Measurements from ENCODE around the gene CRNN.
A peak's percentile ranks its signal among the peaks of the same experiment; 100 is the strongest.

The CRNN gene

DNA sequence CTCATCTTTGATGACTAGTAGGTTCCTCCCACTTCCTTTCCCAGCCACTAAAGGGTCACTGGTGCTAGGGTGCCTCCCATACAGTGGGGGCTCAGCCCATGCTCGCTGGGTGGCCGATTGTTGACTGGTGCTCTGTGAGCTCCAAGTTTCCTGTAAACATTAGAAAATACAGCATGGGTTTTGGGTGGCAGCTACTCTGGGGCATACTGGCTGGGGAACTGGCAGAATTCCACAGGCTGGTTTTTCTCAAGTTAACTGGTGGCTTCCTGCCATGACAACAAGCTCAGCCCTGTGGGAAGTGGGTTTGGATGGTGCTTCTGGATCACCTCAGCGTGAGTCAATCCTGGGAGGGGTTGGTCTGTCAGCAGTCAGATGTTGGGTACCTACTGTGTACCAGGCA is 28.7 kb upstream of the CRNN start:
- H3K4me3 Mint-ChIP-seq: no peak overlapping the region
- ATAC-seq (ENCODE audit: low read depth): no peak
- DNase-seq (ENCODE audit: low spot score in 2 of 2): no peak
- peaks cover 5% of the 10 kb centered on the region for H3K27me3 Mint-ChIP-seq
- peaks cover 2% of the 10 kb centered on the region for H3K4me1 Mint-ChIP-seq
- no peaks in the 10 kb centered on the region for H3K9me3 Mint-ChIP-seq
- no peaks in the 10 kb centered on the region for H3K36me3 Mint-ChIP-seq
- no peak overlapping the region for H3K27ac Mint-ChIP-seq

DNA sequence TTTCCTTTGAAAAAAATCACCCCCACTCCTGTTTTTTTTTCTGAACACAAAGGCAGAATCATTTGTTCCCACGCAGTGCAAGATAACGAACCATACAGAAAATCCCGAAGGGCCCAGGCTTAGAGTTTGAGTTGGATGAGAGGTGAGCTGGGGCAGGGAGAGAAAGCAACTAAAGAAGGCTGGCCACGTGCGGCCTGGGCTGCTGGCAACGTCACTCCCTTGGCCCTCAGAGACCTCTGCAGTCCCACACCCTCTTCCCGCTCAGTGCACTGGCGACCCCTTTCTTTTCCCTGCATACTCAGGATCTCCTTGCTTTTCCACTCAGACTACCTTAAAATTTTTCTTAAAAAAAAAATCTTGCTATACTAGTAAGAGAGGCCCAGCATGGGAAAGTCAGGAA is 28.2 kb upstream of the CRNN start:
- Mint-ChIP-seq H3K36me3 (no peaks in the 10 kb centered on the region), H3K9me3 (no peaks in the 10 kb centered on the region), H3K4me3 (no peak overlapping the region), H3K4me1 (peaks cover 2% of the 10 kb centered on the region), H3K27ac (no peak overlapping the region), H3K27me3 (peaks cover 7% of the 10 kb centered on the region)
- ATAC-seq (ENCODE audit: low read depth): no peak
- no peak for DNase-seq (ENCODE audit: low spot score in 2 of 2)

DNA sequence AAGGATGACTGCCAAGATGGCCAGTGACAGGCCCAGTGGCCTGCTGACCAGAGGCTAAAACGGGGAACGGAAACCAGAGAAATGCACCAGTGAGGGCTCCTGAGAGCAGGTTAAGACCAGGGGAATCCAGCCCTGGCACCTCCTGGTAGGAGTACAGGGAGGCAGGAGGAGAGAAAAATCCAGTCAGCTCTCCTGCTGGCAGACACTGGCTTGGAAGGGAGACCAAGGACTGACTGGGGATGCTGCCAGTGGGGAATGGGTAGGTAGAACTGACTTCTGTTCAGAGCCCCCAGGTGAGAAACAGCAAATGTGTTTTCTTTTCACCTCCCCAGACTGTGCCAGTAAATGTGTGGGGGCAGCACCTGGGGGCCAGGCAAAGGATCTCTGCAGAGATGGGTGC is 27.7 kb upstream of the CRNN start:
- DNase-seq (ENCODE audit: low spot score in 2 of 2) (no peak), ATAC-seq (ENCODE audit: low read depth) (no peak)
- Mint-ChIP-seq H3K4me3 (no peak overlapping the region), H3K27ac (no peak overlapping the region), H3K9me3 (no peaks in the 10 kb centered on the region), H3K4me1 (peaks cover 2% of the 10 kb centered on the region), H3K36me3 (no peaks in the 10 kb centered on the region), H3K27me3 (peaks cover 8% of the 10 kb centered on the region)

DNA sequence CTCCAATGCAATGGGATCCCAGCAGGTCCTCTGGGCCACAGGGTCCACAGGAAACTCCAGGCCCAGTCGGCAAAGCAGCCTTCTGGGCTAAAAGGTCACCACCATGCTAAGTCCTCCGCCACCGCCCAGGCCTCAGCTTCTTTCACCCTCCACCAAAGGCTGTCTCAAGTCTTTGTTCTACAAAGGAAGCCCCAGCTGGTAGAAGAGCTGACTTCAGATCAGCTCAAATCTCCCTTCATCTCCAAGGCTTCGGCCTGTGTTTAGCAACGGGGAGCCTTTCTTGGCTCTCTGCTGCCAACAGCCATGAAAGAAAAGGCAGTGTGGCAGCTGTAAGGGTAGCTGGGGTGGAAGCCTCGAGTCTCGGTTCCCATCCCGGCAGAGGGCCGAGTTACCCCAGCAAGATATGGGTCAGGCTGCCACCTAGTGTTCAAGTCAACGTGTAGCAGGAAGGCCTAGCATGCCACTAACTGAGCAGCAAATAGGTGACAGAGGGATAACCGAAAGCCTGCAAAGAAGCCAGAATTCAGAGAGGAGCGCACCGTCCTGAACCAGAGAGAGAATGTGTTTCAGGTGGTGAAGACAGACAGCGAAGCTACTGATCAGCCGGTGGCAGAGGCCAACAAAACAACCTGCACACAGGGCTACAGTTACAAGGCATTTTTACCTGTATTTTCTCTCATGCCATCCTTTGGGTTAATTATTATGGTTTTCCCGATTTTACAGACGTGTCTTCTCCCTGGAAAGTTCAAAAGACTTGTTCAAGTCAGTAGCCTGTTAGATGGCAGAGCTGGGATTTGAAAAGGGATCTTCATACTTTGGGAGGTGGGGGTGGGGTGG is 26.8 kb upstream of the CRNN start:
- H3K9me3 Mint-ChIP-seq: no peaks in the 10 kb centered on the region
- DNase-seq (ENCODE audit: low spot score in 2 of 2) (peak; percentile 65 to 69), ATAC-seq (ENCODE audit: low read depth) (peak; percentile 99)
- peaks cover 16% of the 10 kb centered on the region for H3K27me3 Mint-ChIP-seq
- H3K4me1 Mint-ChIP-seq: peaks cover 2% of the 10 kb centered on the region
- no peaks in the 10 kb centered on the region for H3K36me3 Mint-ChIP-seq
- H3K4me3 Mint-ChIP-seq: no peak overlapping the region
- no peak overlapping the region for H3K27ac Mint-ChIP-seq

GRCh38 chr1:152436593-152437496 is 22.8 kb upstream of the CRNN start:
- no peak for DNase-seq (ENCODE audit: low spot score in 2 of 2)
- Mint-ChIP-seq H3K36me3 (no peaks in the 10 kb centered on the region), H3K27ac (no peak overlapping the region), H3K4me1 (peaks cover 2% of the 10 kb centered on the region), H3K9me3 (no peaks in the 10 kb centered on the region), H3K4me3 (no peak overlapping the region), H3K27me3 (peaks cover 20% of the 10 kb centered on the region)
- ATAC-seq (ENCODE audit: low read depth): no peak

DNA sequence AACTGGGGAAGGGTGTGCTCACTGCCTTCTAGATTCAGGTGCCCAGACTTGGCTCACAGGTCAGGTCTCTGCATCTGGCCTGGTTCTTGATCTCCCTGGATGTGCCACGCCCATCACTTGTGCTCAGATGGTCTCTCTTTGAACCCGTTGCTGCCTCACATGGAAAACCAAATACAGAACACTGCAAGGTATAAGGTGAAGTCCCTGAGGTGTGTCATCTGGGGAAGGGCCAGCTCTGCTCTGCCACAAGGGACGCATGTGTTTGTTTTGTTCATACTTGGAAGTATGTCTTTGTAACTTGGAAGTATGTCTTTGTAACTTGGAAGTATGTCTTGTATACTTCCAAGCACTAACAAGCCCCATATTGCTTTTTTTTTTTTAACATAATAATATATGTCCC is 13.4 kb upstream of the CRNN start:
- ATAC-seq (ENCODE audit: low read depth) (no peak), DNase-seq (ENCODE audit: low spot score in 2 of 2) (no peak)
- Mint-ChIP-seq H3K36me3 (peaks cover 3% of the 10 kb centered on the region), H3K27me3 (no peaks in the 10 kb centered on the region), H3K9me3 (peaks cover 7% of the 10 kb centered on the region), H3K4me3 (no peak overlapping the region), H3K4me1 (no peaks in the 10 kb centered on the region), H3K27ac (no peak overlapping the region)

GRCh38 chr1:152426731-152427130 is 12.7 kb upstream of the CRNN start:
- no peak overlapping the region for H3K4me3 Mint-ChIP-seq
- no peak for ATAC-seq (ENCODE audit: low read depth)

GRCh38 chr1:152419917-152420316 is 5.9 kb upstream of the CRNN start:
- no peaks in the 10 kb centered on the region for H3K4me1 Mint-ChIP-seq
- DNase-seq (ENCODE audit: low spot score in 2 of 2) (no peak), ATAC-seq (ENCODE audit: low read depth) (no peak)
- H3K27me3 Mint-ChIP-seq: peaks cover 6% of the 10 kb centered on the region
- peaks cover 7% of the 10 kb centered on the region for H3K9me3 Mint-ChIP-seq
- H3K36me3 Mint-ChIP-seq: peaks cover 3% of the 10 kb centered on the region
- no peak overlapping the region for H3K27ac Mint-ChIP-seq
- no peak overlapping the region for H3K4me3 Mint-ChIP-seq

More at GRCh38 chr1:152426731-152427130, 12.7 kb upstream of the CRNN start:
- peaks cover 2% of the 10 kb centered on the region for H3K27me3 Mint-ChIP-seq
- H3K9me3 Mint-ChIP-seq: peaks cover 7% of the 10 kb centered on the region
- no peaks in the 10 kb centered on the region for H3K4me1 Mint-ChIP-seq
- no peak for DNase-seq (ENCODE audit: low spot score in 2 of 2)
- H3K36me3 Mint-ChIP-seq: peaks cover 3% of the 10 kb centered on the region
- no peak overlapping the region for H3K27ac Mint-ChIP-seq

DNA sequence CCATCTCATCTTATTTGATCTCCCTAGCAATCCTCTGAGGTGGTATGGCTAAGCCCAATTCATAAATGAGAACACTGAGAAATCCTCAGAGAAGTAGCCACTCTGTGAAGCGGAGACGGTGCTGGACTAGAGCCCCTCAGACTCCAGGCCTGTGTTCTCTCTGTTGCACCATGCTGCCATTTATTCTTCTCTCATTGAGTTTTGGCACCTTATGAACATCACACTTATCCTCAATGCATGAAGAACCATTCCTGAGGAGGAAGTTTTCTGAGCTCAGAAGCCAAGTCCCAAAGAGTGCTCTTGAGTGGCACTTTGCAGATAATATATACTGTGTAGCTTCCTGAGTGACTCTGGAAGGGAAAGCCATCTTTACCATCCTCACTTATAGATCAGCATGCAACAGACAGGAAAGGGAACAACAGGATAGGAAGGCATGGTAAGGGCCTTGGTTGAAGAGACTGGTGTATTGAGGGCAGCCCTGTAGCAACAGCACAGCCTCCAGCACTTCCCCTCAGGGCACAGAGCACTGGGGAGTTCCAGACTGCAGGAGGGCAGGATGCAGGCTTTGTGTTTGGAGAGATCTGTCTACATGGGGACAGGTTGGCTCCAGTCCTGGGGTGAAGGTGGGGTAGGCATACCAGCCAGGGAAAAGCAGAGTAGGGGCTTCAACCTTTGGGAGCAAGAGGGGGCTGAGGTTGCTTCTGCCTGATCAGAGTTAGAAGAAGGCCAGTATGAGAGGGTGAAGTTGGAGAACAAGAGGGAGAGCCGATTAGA is 1.6 kb upstream of the CRNN start:
- DNase-seq (ENCODE audit: low spot score in 2 of 2) (no peak), ATAC-seq (ENCODE audit: low read depth) (no peak)
- Mint-ChIP-seq H3K4me1 (no peaks in the 10 kb centered on the region), H3K9me3 (no peaks in the 10 kb centered on the region), H3K27me3 (peaks cover 8% of the 10 kb centered on the region), H3K36me3 (no peaks in the 10 kb centered on the region), H3K4me3 (no peak overlapping the region), H3K27ac (no peak overlapping the region)

GRCh38 chr1:152412756-152413155 is 1.3 kb downstream of the CRNN start:
- H3K27me3 Mint-ChIP-seq: peaks cover 15% of the 10 kb centered on the region
- no peaks in the 10 kb centered on the region for H3K36me3 Mint-ChIP-seq
- H3K9me3 Mint-ChIP-seq: no peaks in the 10 kb centered on the region
- no peak for DNase-seq (ENCODE audit: low spot score in 2 of 2)
- no peak overlapping the region for H3K4me3 Mint-ChIP-seq
- ATAC-seq (ENCODE audit: low read depth): no peak
- H3K4me1 Mint-ChIP-seq: no peaks in the 10 kb centered on the region
- H3K27ac Mint-ChIP-seq: no peak overlapping the region

DNA sequence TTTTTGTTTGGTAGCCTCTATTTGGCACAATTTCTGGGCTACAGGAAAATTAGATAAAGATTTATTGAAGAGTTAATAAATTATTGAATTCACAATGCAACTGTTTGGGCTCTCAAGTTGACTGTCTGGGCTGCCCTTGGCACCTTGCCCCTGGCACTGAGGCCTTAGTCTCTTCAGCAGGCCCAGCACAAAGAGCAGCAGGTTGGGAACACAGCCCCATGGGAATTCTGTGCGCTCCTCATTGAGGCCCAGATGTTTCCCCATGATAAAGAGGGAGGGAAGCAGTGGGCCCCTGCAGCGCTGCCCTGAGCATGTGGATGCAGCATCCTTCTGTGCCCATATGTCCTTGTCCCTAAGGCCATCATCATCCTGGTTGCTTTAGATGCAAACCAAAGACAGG is 2.9 kb downstream of the CRNN start:
- Mint-ChIP-seq H3K27me3 (peaks cover 16% of the 10 kb centered on the region), H3K27ac (no peak overlapping the region), H3K4me1 (no peaks in the 10 kb centered on the region), H3K4me3 (no peak overlapping the region), H3K36me3 (no peaks in the 10 kb centered on the region), H3K9me3 (no peaks in the 10 kb centered on the region)
- DNase-seq (ENCODE audit: low spot score in 2 of 2) (no peak), ATAC-seq (ENCODE audit: low read depth) (no peak)

DNA sequence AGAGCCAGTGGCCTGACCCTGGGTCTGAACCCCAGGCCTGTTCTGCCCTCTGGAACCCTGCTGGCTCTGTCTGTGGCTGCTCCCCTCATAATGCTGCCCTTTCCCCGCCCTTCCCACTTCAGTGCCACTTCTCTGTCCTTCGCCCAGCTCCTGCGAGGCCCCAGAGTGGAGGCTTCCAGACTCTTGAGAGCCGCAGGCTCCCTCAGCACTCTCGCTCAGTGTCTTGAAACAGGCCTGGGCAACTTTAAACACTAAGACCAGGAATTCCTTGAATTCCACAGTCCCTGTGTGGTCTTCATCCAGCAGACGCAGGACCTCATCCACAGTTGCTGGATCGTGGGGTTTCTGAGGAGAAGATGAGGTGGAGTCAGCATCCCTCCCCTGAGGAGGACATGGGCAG is 3.5 kb downstream of the CRNN start:
- Mint-ChIP-seq H3K9me3 (no peaks in the 10 kb centered on the region), H3K36me3 (no peaks in the 10 kb centered on the region), H3K27ac (no peak overlapping the region), H3K4me1 (no peaks in the 10 kb centered on the region), H3K27me3 (peaks cover 15% of the 10 kb centered on the region), H3K4me3 (no peak overlapping the region)
- DNase-seq (ENCODE audit: low spot score in 2 of 2): no peak
- no peak for ATAC-seq (ENCODE audit: low read depth)

- H3K9me3 Mint-ChIP-seq: no peaks in the 10 kb centered on the region
- no peak overlapping the region for H3K4me3 Mint-ChIP-seq
- H3K4me1 Mint-ChIP-seq: no peaks in the 10 kb centered on the region
- no peak for DNase-seq (ENCODE audit: low spot score in 2 of 2)
- no peak overlapping the region for H3K27ac Mint-ChIP-seq
- H3K27me3 Mint-ChIP-seq: peaks cover 15% of the 10 kb centered on the region
- ATAC-seq (ENCODE audit: low read depth): no peak
- H3K36me3 Mint-ChIP-seq: no peaks in the 10 kb centered on the region
Observed at GRCh38 chr1:152410028-152410427, 4.0 kb downstream of the CRNN start.

GRCh38 chr1:152408664-152409063 is 5.4 kb downstream of the CRNN start:
- no peak overlapping the region for H3K27ac Mint-ChIP-seq
- no peaks in the 10 kb centered on the region for H3K9me3 Mint-ChIP-seq
- no peaks in the 10 kb centered on the region for H3K4me1 Mint-ChIP-seq
- no peak for ATAC-seq (ENCODE audit: low read depth)
- H3K36me3 Mint-ChIP-seq: no peaks in the 10 kb centered on the region
- no peak for DNase-seq (ENCODE audit: low spot score in 2 of 2)
- H3K27me3 Mint-ChIP-seq: peaks cover 15% of the 10 kb centered on the region
- H3K4me3 Mint-ChIP-seq: no peak overlapping the region
